ENCODE results near the gene CEACAM3. TPM values are rescaled to one million over a fixed set of nuclear protein-coding genes. Genes with fewer than 3 reads are reported as not detected.

CEACAM3 gene
- total RNA-seq, 2 experiments from 2014 or later: not detected

GRCh38 chr19:41796901-41797300 lies 514 bp downstream of the CEACAM3 start:
- no peak for TF ChIP-seq CTCF (IDR thresholded peaks at IDR 0.05)
- intact Hi-C loops (cut with DNase I, micrococcal nuclease): loop anchor here in 1 of 2 experiments (2.0 kb wide), 1 partner anchor 24 kb away; no protein-coding TSS in a partner anchor
- ATAC-seq (ENCODE audit: poor library complexity) (no peak), DNase-seq (no peak)
- H3K9me3 Mint-ChIP-seq: no peaks in the 10 kb centered on the region
- Histone ChIP-seq H3K4me3 (ENCODE audit: low read length) (no peak overlapping the region), H3K9me3 (ENCODE audit: control insufficient read depth in 1 of 2, insufficient read depth in 1 of 2, low read length in 2 of 2) (no peaks in the 10 kb centered on the region), H3K4me1 (ENCODE audit: insufficient read depth, low read length) (no peaks in the 10 kb centered on the region), H3K27ac (ENCODE audit: low read depth in 1 of 2, low read length in 2 of 2) (no peak overlapping the region), H3K36me3 (ENCODE audit: insufficient read depth, low read length) (no peaks in the 10 kb centered on the region), H3K27me3 (ENCODE audit: control insufficient read depth in 1 of 2, insufficient read depth in 2 of 2, low read length in 2 of 2) (peaks cover 13 to 15% of the 10 kb centered on the region in 2 experiments)
- ChIA-PET POLR2A (no interaction called here), CTCF (no interaction called here)
- H3K27ac Mint-ChIP-seq: no peak overlapping the region
- H3K4me3 Mint-ChIP-seq: no peak overlapping the region
- H3K36me3 Mint-ChIP-seq (ENCODE audit: low read depth): no peaks in the 10 kb centered on the region
- peaks cover 24% of the 10 kb centered on the region for H3K27me3 Mint-ChIP-seq
- no peaks in the 10 kb centered on the region for H3K4me1 Mint-ChIP-seq (ENCODE audit: low read depth)

GRCh38 chr19:41799444-41800000 lies 3.1 kb downstream of the CEACAM3 start:
- no peaks in the 10 kb centered on the region for H3K36me3 ChIP-seq (ENCODE audit: insufficient read depth, low read length)
- ATAC-seq (ENCODE audit: poor library complexity): no peak
- no peak for TF ChIP-seq CTCF (IDR thresholded peaks at IDR 0.05)
- Mint-ChIP-seq H3K36me3 (ENCODE audit: low read depth) (no peaks in the 10 kb centered on the region), H3K9me3 (no peaks in the 10 kb centered on the region), H3K27me3 (peaks cover 6% of the 10 kb centered on the region), H3K4me1 (ENCODE audit: low read depth) (peaks cover 14% of the 10 kb centered on the region), H3K27ac (no peak overlapping the region), H3K4me3 (no peak overlapping the region)
- H3K9me3 ChIP-seq (ENCODE audit: control insufficient read depth in 1 of 2, insufficient read depth in 1 of 2, low read length in 2 of 2): no peaks in the 10 kb centered on the region
- H3K4me1 ChIP-seq (ENCODE audit: insufficient read depth, low read length): no peaks in the 10 kb centered on the region
- ChIA-PET POLR2A (no interaction called here), CTCF (interaction anchor here (0.9 kb wide), 1 partner anchor 22 kb away, joined by 3 read pairs; no protein-coding TSS in a partner anchor)
- no peak overlapping the region for H3K4me3 ChIP-seq (ENCODE audit: low read length)
- intact Hi-C loops (cut with DNase I, micrococcal nuclease): no loop called here
- DNase-seq: no peak
- H3K27ac ChIP-seq (ENCODE audit: low read depth in 1 of 2, low read length in 2 of 2): no peak overlapping the region
- H3K27me3 ChIP-seq (ENCODE audit: control insufficient read depth in 1 of 2, insufficient read depth in 2 of 2, low read length in 2 of 2): peaks cover 0 to 7% of the 10 kb centered on the region in 2 experiments

GRCh38 chr19:41801031-41801430 lies 4.6 kb downstream of the CEACAM3 start:
- ATAC-seq (ENCODE audit: poor library complexity): no peak
- CTCF ChIA-PET: interaction anchor here (1.5 kb wide), 1 partner anchor 8 kb away, joined by 5 read pairs; no protein-coding TSS in a partner anchor

More at GRCh38 chr19:41801031-41801430, 4.6 kb downstream of the CEACAM3 start:
- H3K9me3 Mint-ChIP-seq: no peaks in the 10 kb centered on the region
- no peak overlapping the region for H3K27ac Mint-ChIP-seq
- intact Hi-C loops (cut with DNase I, micrococcal nuclease): no loop called here
- no peak overlapping the region for H3K4me3 Mint-ChIP-seq
- peaks cover 16% of the 10 kb centered on the region for H3K4me1 Mint-ChIP-seq (ENCODE audit: low read depth)
- no peaks in the 10 kb centered on the region for H3K36me3 ChIP-seq (ENCODE audit: insufficient read depth, low read length)
- H3K27me3 Mint-ChIP-seq: no peaks in the 10 kb centered on the region
- H3K4me1 ChIP-seq (ENCODE audit: insufficient read depth, low read length): no peaks in the 10 kb centered on the region
- POLR2A ChIA-PET: no interaction called here
- no peak overlapping the region for H3K4me3 ChIP-seq (ENCODE audit: low read length)
- no peak for DNase-seq
- no peaks in the 10 kb centered on the region for H3K36me3 Mint-ChIP-seq (ENCODE audit: low read depth)
- H3K27me3 ChIP-seq (ENCODE audit: control insufficient read depth in 1 of 2, insufficient read depth in 2 of 2, low read length in 2 of 2): peaks cover 2 to 5% of the 10 kb centered on the region in 2 experiments
- no peak for TF ChIP-seq CTCF (IDR thresholded peaks at IDR 0.05)
- H3K9me3 ChIP-seq (ENCODE audit: control insufficient read depth in 1 of 2, insufficient read depth in 1 of 2, low read length in 2 of 2): no peaks in the 10 kb centered on the region
- H3K27ac ChIP-seq (ENCODE audit: low read depth in 1 of 2, low read length in 2 of 2): no peak overlapping the region
